ENCODE data around the gene CHN1. TPM values are rescaled to one million over a fixed set of nuclear protein-coding genes. Genes with fewer than 3 reads are reported as not detected.

Gene CHN1
- polyA plus RNA-seq, 1 of the 3 experiments (the other 2 are of a cell fraction) = 31.6 TPM

DNA sequence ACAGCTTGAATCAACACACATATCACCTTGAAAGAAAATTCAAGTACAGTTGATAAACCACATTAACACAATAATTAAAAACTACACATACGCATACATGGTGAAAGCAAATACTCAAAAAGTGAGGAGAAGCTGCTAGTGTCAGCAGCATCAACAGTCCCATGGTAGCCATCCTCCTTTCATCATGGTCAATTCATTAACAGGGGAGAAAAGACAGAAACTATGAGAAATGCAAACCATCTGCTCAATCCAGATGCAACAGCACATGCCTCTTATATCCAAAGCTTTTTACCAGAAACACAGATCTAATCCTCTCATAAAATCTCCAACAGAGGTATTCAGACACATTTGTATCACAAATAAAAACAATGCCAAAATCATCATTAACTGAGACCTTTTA is 159.0 kb downstream of the CHN1 start:
- Histone ChIP-seq H3K27ac (ENCODE audit: low read depth in 2 of 2, low read length in 1 of 2) (peak overlapping the region; percentile 73 to 93), H3F3A (replicated peaks; ENCODE audit: insufficient read depth) (peaks cover 5% of the 10 kb centered on the region), H3K27me3 (ENCODE audit: insufficient read depth) (no peaks in the 10 kb centered on the region), H3K9me3 (no peaks in the 10 kb centered on the region), H3K4me1 (ENCODE audit: control insufficient read depth in 1 of 2, insufficient read depth in 2 of 2, low read depth in 1 of 2, low read length in 1 of 2) (peaks cover 2 to 48% of the 10 kb centered on the region in 2 experiments; a peak in 3 of 4 replicates), H3K4me3 (ENCODE audit: low read depth in 2 of 2, low read length in 1 of 2) (peak overlapping the region; percentile 51 to 67; a peak in 3 of 4 replicates), H3K4me2 (peak overlapping the region; percentile 87), H3K79me2 (ENCODE audit: insufficient read depth) (peaks cover 28% of the 10 kb centered on the region; the same call in 1 of the 2 replicates), H2AFZ (ENCODE audit: low read depth) (no peak overlapping the region), H4K20me1 (ENCODE audit: insufficient read depth) (no peaks in the 10 kb centered on the region), H3K36me3 (replicated peaks in 1 of 2; ENCODE audit: control insufficient read depth in 1 of 2, insufficient read depth in 2 of 2, low read length in 1 of 2) (no peaks in the 10 kb centered on the region), H3K9ac (peak overlapping the region; percentile 62; the same call in 1 of the 2 replicates), H3K9me2 (no peaks in the 10 kb centered on the region)
- WGBS (ENCODE audit: low lambda C conversion rate) = 48% methylated on average over 1 of the region's 1 CpG
- ChIA-PET CTCF (interaction anchor here (0.6 to 1.2 kb wide), 4 partner anchors 9 to 147 kb away, joined by 3 to 14 read pairs (median 3); no protein-coding TSS in a partner anchor), POLR2A (interaction anchor here (0.6 to 1.0 kb wide), 4 partner anchors 28 to 543 kb away, joined by 3 to 4 read pairs (median 3); no protein-coding TSS in a partner anchor)
- peak; percentile 55 for DNase-seq
- TF ChIP-seq GATA2 (CRISPR knock-in tag; IDR thresholded peaks at IDR 0.05) (peak; percentile 84), MEF2A (IDR thresholded peaks at IDR 0.05; ENCODE audit: borderline replicate concordance, low read depth) (no peak), CHD2 (IDR thresholded peaks at IDR 0.05; ENCODE audit: low read length, partially characterized antibody) (peak; percentile 89), RAD21 (IDR thresholded peaks at IDR 0.05; ENCODE audit: low read length) (no peak), MAX (IDR thresholded peaks at IDR 0.05; ENCODE audit: low read depth) (0 out of 2 replicates have a peak, but pooled peaks have one; percentile 10), PBX3 (IDR thresholded peaks at IDR 0.05) (peak; percentile 45; the same call in 1 of the 2 replicates), MXI1 (IDR thresholded peaks at IDR 0.05; ENCODE audit: low read depth, low read length) (peak; percentile 75), RCOR1 (IDR thresholded peaks at IDR 0.05; ENCODE audit: low read length) (peak; percentile 97), FOSL2 (IDR thresholded peaks at IDR 0.05; ENCODE audit: borderline replicate concordance, low read depth) (no peak), POLR2AphosphoS5 (IDR thresholded peaks at IDR 0.05; ENCODE audit: low read depth, low read length) (peak; percentile 83), EP300 (IDR thresholded peaks at IDR 0.05; ENCODE audit: borderline replicate concordance in 1 of 2, low read depth in 1 of 2, low read length in 1 of 2) (peak in 1 of 2 experiments; percentile 97; a peak in 2 of 4 replicates), FOXJ3 (CRISPR knock-in tag; IDR thresholded peaks at IDR 0.05) (peak; percentile 73), TCF12 (IDR thresholded peaks at IDR 0.05) (peak; percentile 93)

DNA sequence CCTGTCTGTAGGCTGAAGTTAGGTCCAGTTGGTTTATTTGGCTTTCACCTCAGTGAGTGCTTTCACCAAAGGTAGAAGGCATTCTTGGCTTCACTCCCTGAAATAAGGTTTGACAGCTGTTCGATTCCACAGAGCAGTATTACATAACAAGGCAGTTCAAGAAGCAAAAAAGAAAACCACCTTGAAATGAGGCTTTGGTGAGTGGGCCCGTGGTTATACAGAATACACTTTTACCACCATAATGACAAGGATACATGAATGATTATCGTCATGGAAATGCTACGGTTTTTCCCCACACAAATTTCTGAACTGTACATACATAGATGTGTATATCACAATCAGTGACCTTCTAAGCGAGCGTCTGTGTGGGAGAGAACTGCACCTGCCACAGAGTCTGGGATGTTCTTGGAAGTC is 160.9 kb downstream of the CHN1 start:
- Histone ChIP-seq H3K9me3 (no peaks in the 10 kb centered on the region), H3K4me3 (ENCODE audit: low read depth in 2 of 2, low read length in 1 of 2) (no peak overlapping the region), H3F3A (replicated peaks; ENCODE audit: insufficient read depth) (peaks cover 10% of the 10 kb centered on the region), H3K9me2 (no peaks in the 10 kb centered on the region), H3K4me1 (ENCODE audit: control insufficient read depth in 1 of 2, insufficient read depth in 2 of 2, low read depth in 1 of 2, low read length in 1 of 2) (peaks cover 9 to 51% of the 10 kb centered on the region in 2 experiments; a peak in 3 of 4 replicates), H3K4me2 (no peak overlapping the region), H3K27ac (ENCODE audit: low read depth in 2 of 2, low read length in 1 of 2) (no peak overlapping the region; a peak in 1 of 4 replicates), H3K27me3 (ENCODE audit: insufficient read depth) (no peaks in the 10 kb centered on the region), H3K9ac (no peak overlapping the region), H3K36me3 (replicated peaks in 1 of 2; ENCODE audit: control insufficient read depth in 1 of 2, insufficient read depth in 2 of 2, low read length in 1 of 2) (no peaks in the 10 kb centered on the region), H3K79me2 (ENCODE audit: insufficient read depth) (peaks cover 31% of the 10 kb centered on the region; the same call in 1 of the 2 replicates), H4K20me1 (ENCODE audit: insufficient read depth) (no peaks in the 10 kb centered on the region), H2AFZ (ENCODE audit: low read depth) (no peak overlapping the region)
- WGBS (ENCODE audit: low lambda C conversion rate) = 97% methylated on average over 6 of the region's 6 CpGs
- DNase-seq = no peak
- ChIA-PET CTCF (interaction anchor here (1.7 to 3.4 kb wide), 2 partner anchors 34 to 73 kb away, joined by 5 to 19 read pairs; no protein-coding TSS in a partner anchor), POLR2A (no interaction called here)
- no peak for TF ChIP-seq SMC3 (IDR thresholded peaks at IDR 0.05; ENCODE audit: low read depth, low read length)
- peak; percentile 5; the same call in 1 of the 2 replicates for TF ChIP-seq TCF12 (IDR thresholded peaks at IDR 0.05)
- no peak for TF ChIP-seq RFX5 (IDR thresholded peaks at IDR 0.05; ENCODE audit: low read length)
- TF ChIP-seq PBX3 (IDR thresholded peaks at IDR 0.05) = 0 out of 2 replicates have a peak, but pooled peaks have one; percentile 6
